Activated naive CD4-positive, alpha-beta T cell treated with anti-CD3 and anti-CD28 coated beads, Interleukin-2, amount 50 U/mL, for 72 hours (primary cell): ENCODE data around the gene NFKBIZ. TPM values are rescaled to one million over a fixed set of nuclear protein-coding genes. Genes with fewer than 3 reads are reported as not detected.

Source experiments
- total RNA-seq, 2 donors: library from RNA; stranded (reverse); gene quantifications; one replicate each; pipeline ENCODE4 v1.2.3, GENCODE V29; 2022

Gene NFKBIZ
- total RNA-seq, 2 donors from 2014 or later, result 57.3 to 62.6 TPM

Other genes with a start within 250 kb of the NFKBIZ start
- gene ZBTB11, start 172.4 kb upstream of the NFKBIZ start, total RNA-seq, result 10 to 100 TPM; 22.7 to 48.1 TPM
- gene RPL24, start 162.8 kb upstream of the NFKBIZ start, total RNA-seq, result 1,000 to 10,000 TPM; 1,662 to 1,709 TPM
- 10 to 100 TPM; 16.1 to 20.0 TPM for gene CEP97, start 124.9 kb upstream of the NFKBIZ start, total RNA-seq
- gene NXPE3, start 70.3 kb upstream of the NFKBIZ start, total RNA-seq, result 10 to 100 TPM; 17.3 to 21.4 TPM